Gastroesophageal sphincter (tissue), 3 donors: ENCODE data around the gene FRMD5.

Experiments
- CTCF ChIP-seq, 4 experiments: fragments of 200-600 bp in 2 of 4; fragments of 450-650 bp in 2 of 4; sonication (generic) in 1 of 4; IDR thresholded peaks; one replicate each; pipeline ENCODE4 v1.5.1; 2017 to 2019; ENCODE audit warnings: antibody characterized with exemption in 4 of 4, mild to moderate bottlenecking in 2 of 4, moderate library complexity in 2 of 4
- EP300 ChIP-seq: sonication (generic); formaldehyde crosslinking; IDR thresholded peaks from one replicate; pipeline ENCODE4 v1.6.1; 2017; ENCODE audit warnings: antibody characterized with exemption, mild to moderate bottlenecking

GRCh38 chr15:43826029-43826507 is 369.0 kb downstream of the FRMD5 start:
- TF ChIP-seq EP300: no peak
- TF ChIP-seq CTCF (IDR thresholded peaks at IDR 0.05): no peak
